Effector memory CD8-positive, alpha-beta T cell (primary cell): ENCODE results near the gene ADIPOQ.
"Not testable (repeated sequence)": the region's sequence is repeated elsewhere in the genome, so short reads cannot be mapped to it uniquely, and the experiment has no call there.

ENCODE experiments used
- ATAC-seq: fragments of 150-1000 bp; cut with Tn5 transposase; replicated peaks from 2 replicates; pipeline ENCODE4 v1.10.0; 2021; ENCODE audit warnings: mild to moderate bottlenecking, moderate library complexity
- DNase-seq, 3 experiments: peaks; one replicate each; pipeline ENCODE4 v3.0.0; 2021
- H3K27ac Mint-ChIP-seq, 2 donors: one replicate each; pipeline ENCODE4 v1.8.0; 2022; ENCODE audit warnings: mild to moderate bottlenecking in 2 of 2, mixed read lengths in 2 of 2, moderate library complexity in 2 of 2
- H3K27me3 Mint-ChIP-seq, 2 donors: one replicate each; pipeline ENCODE4 v1.8.0; 2022; ENCODE audit warnings: mixed read lengths in 2 of 2
- H3K36me3 Mint-ChIP-seq: one replicate; pipeline ENCODE4 v1.8.0; 2022; ENCODE audit warnings: mild to moderate bottlenecking, moderate library complexity, mixed read lengths; ENCODE audit not compliant: insufficient read depth
- H3K4me1 Mint-ChIP-seq, 2 donors: one replicate each; pipeline ENCODE4 v1.8.0; 2022; ENCODE audit warnings: low read depth in 2 of 2, mixed read lengths in 2 of 2
- H3K4me3 Mint-ChIP-seq, 2 donors: one replicate each; pipeline ENCODE4 v1.8.0; 2022; ENCODE audit warnings: mild to moderate bottlenecking in 2 of 2, mixed read lengths in 2 of 2, moderate library complexity in 2 of 2
- H3K9me3 Mint-ChIP-seq, 2 donors: one replicate each; pipeline ENCODE4 v1.8.0; 2022; ENCODE audit warnings: mixed read lengths in 2 of 2

The ADIPOQ gene

DNA sequence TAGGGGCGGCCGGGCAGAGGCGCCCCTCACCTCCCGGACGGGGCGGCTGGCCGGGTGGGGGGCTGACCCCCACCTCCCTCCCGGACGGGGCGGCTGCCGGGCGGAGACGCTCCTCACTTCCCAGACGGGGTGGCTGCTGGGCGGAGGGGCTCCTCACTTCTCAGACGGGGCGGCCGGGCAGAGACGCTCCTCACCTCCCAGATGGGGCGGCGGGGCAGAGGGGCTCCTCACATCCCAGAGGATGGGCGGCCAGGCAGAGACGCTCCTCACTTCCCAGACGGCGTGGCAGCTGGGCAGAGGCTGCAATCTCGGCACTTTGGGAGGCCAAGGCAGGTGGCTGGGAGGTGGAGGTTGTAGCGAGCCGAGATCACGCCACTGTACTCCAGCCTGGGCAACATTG is 42.4 kb downstream of the ADIPOQ start:
- not testable (repeated sequence) for H3K27me3 Mint-ChIP-seq, ATAC-seq, H3K36me3 Mint-ChIP-seq, H3K4me3 Mint-ChIP-seq, DNase-seq, H3K9me3 Mint-ChIP-seq
- H3K27ac Mint-ChIP-seq: peak overlapping the region in 1 of 2 donors; percentile 21
- peaks cover 23 to 42% of the 10 kb centered on the region in 2 donors for H3K4me1 Mint-ChIP-seq

GRCh38 chr3:186886202-186886981 is 43.9 kb downstream of the ADIPOQ start:
- no peak for DNase-seq
- H3K27ac Mint-ChIP-seq: peak overlapping the region; percentile 44 to 62
- no peak overlapping the region for H3K4me3 Mint-ChIP-seq
- no peaks in the 10 kb centered on the region for H3K36me3 Mint-ChIP-seq
- no peaks in the 10 kb centered on the region for H3K27me3 Mint-ChIP-seq
- peaks cover 19 to 31% of the 10 kb centered on the region in 2 donors for H3K4me1 Mint-ChIP-seq
- ATAC-seq: no peak
- peaks cover 0 to 2% of the 10 kb centered on the region in 2 donors for H3K9me3 Mint-ChIP-seq

GRCh38 chr3:186887507-186887938 is 45.0 kb downstream of the ADIPOQ start:
- DNase-seq, H3K4me3 Mint-ChIP-seq, ATAC-seq, H3K27me3 Mint-ChIP-seq, H3K9me3 Mint-ChIP-seq, H3K27ac Mint-ChIP-seq, H3K36me3 Mint-ChIP-seq: not testable (repeated sequence)
- peaks cover 13 to 25% of the 10 kb centered on the region in 2 donors for H3K4me1 Mint-ChIP-seq

DNA sequence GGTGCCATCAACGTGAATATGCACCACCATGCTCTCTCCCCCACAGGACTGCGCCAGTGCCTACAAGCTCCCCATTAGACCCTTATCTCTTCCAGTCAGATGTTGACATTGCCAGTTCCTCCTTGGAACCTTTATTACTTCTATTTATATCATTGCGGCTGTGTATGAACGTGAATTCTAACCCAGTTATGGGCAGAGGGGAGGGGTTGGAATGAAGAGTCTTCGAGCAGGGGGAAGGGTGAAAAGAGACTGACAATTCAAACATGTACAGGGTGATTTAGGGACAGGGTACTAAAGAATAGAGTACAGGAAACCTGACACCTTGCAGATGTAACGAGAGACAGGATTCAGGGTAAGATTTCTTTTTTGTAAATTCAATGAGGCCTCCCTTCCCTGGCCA is 46.1 kb downstream of the ADIPOQ start:
- H3K4me3 Mint-ChIP-seq: no peak overlapping the region
- ATAC-seq (no peak), DNase-seq (no peak)
- peaks cover 0 to under 1% of the 10 kb centered on the region in 2 donors for H3K9me3 Mint-ChIP-seq
- H3K27me3 Mint-ChIP-seq: no peaks in the 10 kb centered on the region
- H3K27ac Mint-ChIP-seq: no peak overlapping the region
- peaks cover 11 to 16% of the 10 kb centered on the region in 2 donors for H3K4me1 Mint-ChIP-seq
- H3K36me3 Mint-ChIP-seq: no peaks in the 10 kb centered on the region

DNA sequence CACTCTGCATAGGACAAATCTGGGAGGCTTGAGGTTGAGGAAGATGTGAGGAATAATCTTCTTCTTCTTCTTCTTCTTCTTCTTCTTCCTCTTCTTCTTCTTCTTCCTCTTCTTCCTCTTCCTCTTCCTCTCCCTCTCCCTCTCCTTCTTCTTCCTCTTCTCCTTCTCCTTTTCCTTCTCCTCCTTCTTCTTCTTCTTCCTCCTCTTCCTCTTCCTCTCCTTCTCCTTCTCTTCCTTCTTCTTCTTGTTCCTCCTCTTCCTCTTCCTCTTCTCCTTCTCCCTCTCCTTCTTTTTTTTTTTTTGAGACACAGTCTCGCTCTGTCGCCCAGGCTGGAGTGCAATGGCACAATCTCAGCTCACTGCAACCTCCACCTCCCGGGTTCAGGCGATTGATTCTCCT is 47.2 kb downstream of the ADIPOQ start:
- peaks cover 7 to 12% of the 10 kb centered on the region in 2 donors for H3K4me1 Mint-ChIP-seq
- ATAC-seq, H3K36me3 Mint-ChIP-seq, DNase-seq, H3K4me3 Mint-ChIP-seq, H3K9me3 Mint-ChIP-seq, H3K27ac Mint-ChIP-seq, H3K27me3 Mint-ChIP-seq: not testable (repeated sequence)

DNA sequence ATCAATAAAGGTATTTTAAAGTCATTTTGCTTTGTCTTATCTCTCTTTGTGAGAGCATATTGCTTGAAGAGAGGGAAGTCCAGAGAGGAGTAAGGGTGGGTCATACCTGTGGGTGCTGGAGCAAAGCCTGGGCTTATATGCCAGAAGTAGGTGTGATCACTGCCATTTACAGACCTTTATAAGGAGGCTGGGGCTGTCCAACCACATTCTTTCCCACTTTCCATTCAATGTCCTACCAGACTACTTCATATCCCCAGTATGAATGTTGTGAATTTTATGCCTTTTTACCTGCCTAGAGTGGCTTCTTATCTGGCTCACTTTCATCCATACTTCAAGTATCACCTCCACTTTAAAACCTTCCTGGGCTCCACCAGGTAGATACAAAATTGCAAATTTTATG is 48.4 kb downstream of the ADIPOQ start:
- no peaks in the 10 kb centered on the region for H3K9me3 Mint-ChIP-seq
- H3K4me3 Mint-ChIP-seq: no peak overlapping the region
- DNase-seq (no peak), ATAC-seq (no peak)
- no peaks in the 10 kb centered on the region for H3K27me3 Mint-ChIP-seq
- H3K27ac Mint-ChIP-seq: no peak overlapping the region
- H3K4me1 Mint-ChIP-seq: peaks cover 7% of the 10 kb centered on the region in 2 donors
- H3K36me3 Mint-ChIP-seq: no peaks in the 10 kb centered on the region

- not testable (repeated sequence) for H3K9me3 Mint-ChIP-seq, H3K4me3 Mint-ChIP-seq, H3K36me3 Mint-ChIP-seq, H3K27me3 Mint-ChIP-seq, H3K4me1 Mint-ChIP-seq, H3K27ac Mint-ChIP-seq, DNase-seq, ATAC-seq
Measured at GRCh38 chr3:186893071-186893470, 50.6 kb downstream of the ADIPOQ start.

DNA sequence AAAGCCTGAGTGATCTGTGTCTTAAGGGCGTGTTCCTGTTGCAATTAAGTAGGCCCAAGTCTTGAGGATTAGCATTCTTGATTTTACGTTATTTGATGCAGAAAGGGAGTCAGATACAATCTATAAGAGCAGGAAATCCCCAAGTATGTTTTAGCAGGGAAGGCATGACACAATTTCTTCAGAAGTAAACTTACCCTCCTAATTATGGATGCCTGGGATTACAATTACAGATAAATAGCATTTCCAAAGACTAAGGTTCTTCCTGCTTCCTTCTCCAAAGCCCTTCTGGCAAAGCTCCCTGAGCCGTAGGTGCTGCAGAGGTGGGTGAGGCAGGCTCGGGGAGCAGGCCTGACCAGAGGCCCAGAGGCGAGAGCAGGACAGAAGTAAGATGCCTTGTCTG is 52.9 kb downstream of the ADIPOQ start:
- Mint-ChIP-seq H3K9me3 (no peaks in the 10 kb centered on the region), H3K36me3 (no peaks in the 10 kb centered on the region), H3K27ac (no peak overlapping the region), H3K4me3 (no peak overlapping the region), H3K4me1 (peaks cover 2 to 4% of the 10 kb centered on the region in 2 donors), H3K27me3 (no peaks in the 10 kb centered on the region)
- ATAC-seq: no peak
- no peak for DNase-seq

GRCh38 chr3:186896006-186896405 is 53.5 kb downstream of the ADIPOQ start:
- Mint-ChIP-seq H3K9me3 (no peaks in the 10 kb centered on the region), H3K4me3 (no peak overlapping the region), H3K27ac (no peak overlapping the region), H3K4me1 (peaks cover 5 to 9% of the 10 kb centered on the region in 2 donors), H3K36me3 (no peaks in the 10 kb centered on the region), H3K27me3 (no peaks in the 10 kb centered on the region)
- DNase-seq (no peak), ATAC-seq (no peak)

DNA sequence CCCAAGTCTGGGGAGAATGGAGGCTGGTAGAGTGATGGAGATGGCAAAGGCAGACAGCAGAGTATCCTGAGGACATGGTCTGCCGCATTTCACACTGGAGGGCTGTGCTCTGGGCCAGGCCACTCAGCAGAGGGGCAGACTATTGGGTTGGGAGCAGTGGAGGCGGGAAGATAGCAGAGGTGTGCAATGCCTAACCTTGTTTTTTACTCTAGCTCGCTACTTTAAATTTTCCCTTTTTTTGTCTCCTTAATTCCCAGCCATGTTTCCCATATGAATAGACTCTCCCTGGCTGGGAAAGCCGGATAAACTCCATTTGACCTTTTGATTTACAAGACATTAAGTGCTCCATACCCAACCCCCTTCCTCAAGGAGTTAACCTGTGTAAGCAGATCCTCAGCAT is 54.4 kb downstream of the ADIPOQ start:
- DNase-seq: no peak
- Mint-ChIP-seq H3K36me3 (no peaks in the 10 kb centered on the region), H3K9me3 (no peaks in the 10 kb centered on the region), H3K27me3 (no peaks in the 10 kb centered on the region), H3K27ac (no peak overlapping the region), H3K4me1 (peaks cover 7 to 13% of the 10 kb centered on the region in 2 donors), H3K4me3 (no peak overlapping the region)
- no peak for ATAC-seq

- Mint-ChIP-seq H3K4me3 (no peak overlapping the region), H3K27me3 (no peaks in the 10 kb centered on the region), H3K4me1 (peaks cover 12 to 14% of the 10 kb centered on the region in 2 donors), H3K36me3 (no peaks in the 10 kb centered on the region), H3K9me3 (peaks cover 5 to 8% of the 10 kb centered on the region in 2 donors), H3K27ac (peak overlapping the region in 1 of 2 donors; percentile 56)
- ATAC-seq: peak; percentile 43
- DNase-seq: no peak
Measured at GRCh38 chr3:186901135-186901734, 58.7 kb downstream of the ADIPOQ start.

GRCh38 chr3:186902154-186902553 is 59.6 kb downstream of the ADIPOQ start:
- H3K27me3 Mint-ChIP-seq: no peaks in the 10 kb centered on the region
- H3K36me3 Mint-ChIP-seq: peaks cover 3% of the 10 kb centered on the region
- no peak overlapping the region for H3K27ac Mint-ChIP-seq
- no peak for ATAC-seq
- peaks cover 10 to 14% of the 10 kb centered on the region in 2 donors for H3K9me3 Mint-ChIP-seq
- H3K4me3 Mint-ChIP-seq: no peak overlapping the region
- DNase-seq: no peak
- peaks cover 18 to 23% of the 10 kb centered on the region in 2 donors for H3K4me1 Mint-ChIP-seq

DNA sequence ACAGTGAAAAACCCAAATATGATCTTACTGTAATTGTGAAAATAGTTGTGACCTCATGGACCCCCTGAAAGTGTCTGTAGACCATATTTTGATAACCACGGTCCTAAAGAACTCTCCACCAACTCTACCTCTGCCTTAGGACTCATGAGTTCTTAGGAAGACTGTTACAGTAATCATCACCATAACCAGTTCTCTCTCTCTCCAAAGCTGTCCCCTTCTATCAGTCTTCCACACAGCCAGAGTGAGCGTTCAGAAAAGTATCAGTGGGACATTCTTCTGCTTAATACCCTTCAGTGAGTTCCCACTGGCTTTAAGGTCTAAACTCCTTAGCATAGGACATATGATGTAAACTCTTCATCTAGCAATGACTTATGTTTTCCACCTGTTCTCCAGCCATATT is 60.2 kb downstream of the ADIPOQ start:
- no peak for ATAC-seq
- Mint-ChIP-seq H3K27me3 (no peaks in the 10 kb centered on the region), H3K9me3 (peaks cover 11 to 14% of the 10 kb centered on the region in 2 donors), H3K4me1 (peaks cover 20 to 26% of the 10 kb centered on the region in 2 donors), H3K4me3 (no peak overlapping the region), H3K27ac (no peak overlapping the region), H3K36me3 (peaks cover 3% of the 10 kb centered on the region)
- DNase-seq: no peak

- H3K27me3 Mint-ChIP-seq, H3K4me3 Mint-ChIP-seq, DNase-seq, H3K27ac Mint-ChIP-seq, H3K36me3 Mint-ChIP-seq, ATAC-seq: not testable (repeated sequence)
- H3K9me3 Mint-ChIP-seq: peaks cover 11 to 14% of the 10 kb centered on the region in 2 donors
- peaks cover 27 to 33% of the 10 kb centered on the region in 2 donors for H3K4me1 Mint-ChIP-seq
Measured at GRCh38 chr3:186903676-186904075, 61.2 kb downstream of the ADIPOQ start.
